ENCODE measurements around the gene ZBTB7C. TPM values are rescaled to one million over a fixed set of nuclear protein-coding genes. Genes with fewer than 3 reads are reported as not detected.

The ZBTB7C gene
- total and polyA plus RNA-seq, 2 of the 8 experiments (the other 6 are each of a cell fraction or from before 2014, with no cell fraction given): 0.15 to 0.45 TPM

DNA sequence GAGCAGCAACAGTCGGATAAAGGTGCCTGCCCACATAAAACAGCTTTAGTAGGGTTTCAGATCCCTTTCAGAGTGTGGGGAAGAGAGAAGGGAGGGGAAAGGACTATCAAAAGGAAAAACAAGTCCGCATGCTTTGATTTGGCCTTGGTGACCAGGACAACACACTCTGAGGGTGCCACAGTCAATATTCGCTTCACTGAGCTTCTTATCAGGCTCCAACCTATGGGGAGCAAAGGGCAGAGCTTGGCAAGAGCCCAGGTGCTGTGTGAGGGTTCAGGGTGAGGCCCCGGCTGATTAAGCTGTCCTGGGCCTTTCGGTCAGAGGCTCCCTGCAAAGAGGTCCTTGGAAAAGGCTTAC lies 241.3 kb downstream of the ZBTB7C start:
- Histone ChIP-seq H2AK5ac (ENCODE audit: low read depth, low read length) (no peak overlapping the region), H2BK12ac (ENCODE audit: low read depth, low read length) (no peak overlapping the region), H3K56ac (replicated peaks; ENCODE audit: insufficient read length, low read depth, low read length) (no peak overlapping the region), H3K27me3 (replicated peaks in 1 of 4; ENCODE audit: control insufficient read depth in 3 of 4, extremely low read depth in 1 of 4, insufficient read depth in 3 of 4, low read length in 3 of 4) (peaks cover 0 to 7% (median 2%) of the 10 kb centered on the region in 4 experiments; a peak in 3 of 7 replicates), H2AFZ (ENCODE audit: low read length) (no peak overlapping the region), H3K27ac (ENCODE audit: low read depth, low read length) (no peak overlapping the region), H3K18ac (ENCODE audit: extremely low read depth, low read length) (no peak overlapping the region), H3K4me2 (ENCODE audit: insufficient read depth in 1 of 2, low read depth in 2 of 2, low read length in 2 of 2) (no peak overlapping the region), H2BK120ac (replicated peaks; ENCODE audit: low read depth, low read length) (no peak overlapping the region), H3K9me3 (ENCODE audit: insufficient read depth in 2 of 2, low read depth in 1 of 2, low read length in 1 of 2) (no peaks in the 10 kb centered on the region), H3K4ac (replicated peaks; ENCODE audit: insufficient read length, low read depth, low read length) (no peak overlapping the region), H3K79me1 (ENCODE audit: low read depth, low read length) (no peaks in the 10 kb centered on the region), H2BK20ac (ENCODE audit: low read length) (no peak overlapping the region), H4K8ac (ENCODE audit: extremely low read depth, insufficient read depth, low read length) (no peak overlapping the region), H4K91ac (replicated peaks; ENCODE audit: insufficient read length, low read length) (no peak overlapping the region), H4K5ac (ENCODE audit: insufficient read length, low read depth, low read length) (no peak overlapping the region), H3K4me3 (ENCODE audit: extremely low read depth in 1 of 4, insufficient read depth in 2 of 4, low read depth in 3 of 4, low read length in 4 of 4) (no peak overlapping the region), H3K14ac (ENCODE audit: insufficient read length) (no peak overlapping the region), H3K79me2 (ENCODE audit: control insufficient read depth in 1 of 2, insufficient read depth in 2 of 2, low read length in 2 of 2) (no peaks in the 10 kb centered on the region), H3K36me3 (ENCODE audit: control insufficient read depth in 2 of 4, insufficient read depth in 4 of 4, low read length in 3 of 4) (no peaks in the 10 kb centered on the region), H3K9ac (replicated peaks in 1 of 4; ENCODE audit: extremely low read depth in 1 of 4, low read depth in 3 of 4, low read length in 3 of 4) (no peak overlapping the region), H2BK15ac (ENCODE audit: low read length) (no peak overlapping the region), H3K4me1 (replicated peaks in 1 of 4; ENCODE audit: control insufficient read depth in 3 of 4, insufficient read depth in 4 of 4, low read length in 3 of 4) (peaks cover 0 to 5% (median 1%) of the 10 kb centered on the region in 4 experiments; a peak in 3 of 7 replicates), H4K20me1 (replicated peaks in 1 of 2; ENCODE audit: control insufficient read depth in 1 of 2, insufficient read depth in 2 of 2, low read length in 2 of 2) (no peaks in the 10 kb centered on the region), H3K23me2 (ENCODE audit: low read depth, low read length) (no peaks in the 10 kb centered on the region), H2BK5ac (ENCODE audit: low read depth, low read length) (no peak overlapping the region), H3K23ac (ENCODE audit: insufficient read length) (no peak overlapping the region)
- no peak for FAIRE-seq
- ChIA-PET POLR2A (ENCODE audit: partially characterized antibody) (interaction anchor here (0.7 to 1.4 kb wide), 3 partner anchors 11 to 16 kb away, joined by 3 to 4 read pairs (median 3); no protein-coding TSS in a partner anchor), CTCF (ENCODE audit: partially characterized antibody) (interaction anchor here (0.7 to 1.8 kb wide), 6 partner anchors 14 to 170 kb away, joined by 3 to 5 read pairs (median 4); no protein-coding TSS in a partner anchor)
- no peak for DNase-seq (ENCODE audit: low read depth in 1 of 2, low spot score in 2 of 2)
- no peak for TF ChIP-seq RAD21 (IDR thresholded peaks at IDR 0.05 in 1 of 2, conservative IDR thresholded peaks at IDR 0.05 in 1 of 2; ENCODE audit: low read depth in 2 of 2, low read length in 2 of 2)
- no peak for TF ChIP-seq CHD1 (IDR thresholded peaks at IDR 0.05; ENCODE audit: low read depth, low read length)
- TF ChIP-seq TEAD4 (IDR thresholded peaks at IDR 0.05; ENCODE audit: low read depth, low read length): no peak
- no peak for TF ChIP-seq ASH2L (IDR thresholded peaks at IDR 0.05; ENCODE audit: low read length)
- TF ChIP-seq BACH1 (IDR thresholded peaks at IDR 0.05; ENCODE audit: low read length): no peak
- no peak for TF ChIP-seq SP4 (IDR thresholded peaks at IDR 0.05; ENCODE audit: low read length)
- no peak for TF ChIP-seq TAF7 (optimal IDR thresholded peaks at IDR 0.05; ENCODE audit: borderline replicate concordance, low read depth, low read length)
- no peak for TF ChIP-seq CEBPB (IDR thresholded peaks at IDR 0.05; ENCODE audit: low read depth, low read length)
- TF ChIP-seq, protein P1, sequence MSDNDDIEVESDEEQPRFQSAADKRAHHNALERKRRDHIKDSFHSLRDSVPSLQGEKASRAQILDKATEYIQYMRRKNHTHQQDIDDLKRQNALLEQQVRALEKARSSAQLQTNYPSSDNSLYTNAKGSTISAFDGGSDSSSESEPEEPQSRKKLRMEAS (IDR thresholded peaks at IDR 0.05): no peak
- TF ChIP-seq POLR2A (IDR thresholded peaks at IDR 0.05; ENCODE audit: control extremely low read depth in 1 of 2, low read depth in 2 of 2, low read length in 2 of 2): no peak
- TF ChIP-seq JUN (IDR thresholded peaks at IDR 0.05; ENCODE audit: low read depth, low read length): no peak
- 79% methylated on average over 5 of the region's 5 CpGs; no CpG with 5 or more reads in 1 of the 2 experiments for WGBS, 2 experiments (ENCODE audit: extremely low coverage in 1 of 2, insufficient coverage in 1 of 2, insufficient read length in 1 of 2, insufficient replicate concordance in 2 of 2, low coverage in 1 of 2, low lambda C conversion rate in 2 of 2, missing lambda C conversion rate in 1 of 2)
